Upper lobe of left lung (tissue), 6 donors: ENCODE results near the gene RAB37. TPM values are rescaled to one million over a fixed set of nuclear protein-coding genes. Genes with fewer than 3 reads are reported as not detected.
A peak's percentile ranks its signal among the peaks of the same experiment; 100 is the strongest.

ENCODE experiments used
- ATAC-seq, 2 donors: fragments of 200-7000 bp; cut with Tn5 transposase; one replicate each; pipeline ENCODE4 v1.9.1; 2022; ENCODE audit warnings: mild to moderate bottlenecking in 2 of 2, moderate library complexity in 2 of 2; ENCODE audit not compliant: low FRiP score in 2 of 2
- DNase-seq, 2 donors: peaks; one replicate each; pipeline ENCODE4 v3.0.0-alpha.2; 2019 to 2020
- H3K27ac ChIP-seq, 4 donors: fragments of 200-600 bp; sonication (generic); one replicate each; pipeline ENCODE4 v1.5.1; 2016 to 2019
- H3K27me3 ChIP-seq, 4 donors: fragments of 200-600 bp; sonication (generic); one replicate each; pipeline ENCODE4 v1.5.1; 2017 to 2019
- H3K36me3 ChIP-seq, 4 donors: fragments of 200-600 bp; sonication (generic); one replicate each; pipeline ENCODE4 v1.5.1; 2016 to 2019
- H3K4me1 ChIP-seq, 4 donors: fragments of 200-600 bp; sonication (generic); one replicate each; pipeline ENCODE4 v1.5.1; 2018 to 2019
- H3K4me3 ChIP-seq, 4 donors: fragments of 200-600 bp; sonication (generic); one replicate each; pipeline ENCODE4 v1.5.1; 2017 to 2019; ENCODE audit warnings: mild to moderate bottlenecking in 2 of 4, moderate library complexity in 1 of 4
- H3K9me3 ChIP-seq, 4 donors: fragments of 200-600 bp; sonication (generic); one replicate each; pipeline ENCODE4 v1.5.1; 2018 to 2019
- CTCF ChIP-seq, 6 experiments: fragments of 450-650 bp in 4 of 6; fragments of 200-600 bp in 2 of 6; sonication (generic) in 2 of 6; IDR thresholded peaks; one replicate each; pipeline ENCODE4 v1.5.1; 2016 to 2019; ENCODE audit warnings: antibody characterized with exemption in 6 of 6
- EP300 ChIP-seq, 4 donors: sonication (generic); formaldehyde crosslinking; IDR thresholded peaks; one replicate each; pipeline ENCODE4 v1.5.1; 2017; ENCODE audit warnings: antibody characterized with exemption in 4 of 4, control low read depth in 2 of 4
- POLR2A ChIP-seq, 4 donors: fragments of 450-650 bp; IDR thresholded peaks; one replicate each; pipeline ENCODE4 v1.5.1; 2016 to 2017; ENCODE audit warnings: antibody characterized with exemption in 4 of 4, mild to moderate bottlenecking in 2 of 4
- POLR2AphosphoS5 ChIP-seq, 2 donors: sonication (generic); formaldehyde crosslinking; IDR thresholded peaks; one replicate each; pipeline ENCODE4 v1.5.1; 2017; ENCODE audit warnings: antibody characterized with exemption in 2 of 2
- WGBS, 2 donors: methylation state at CpG; one replicate each; pipeline ENCODE4 v1.1.5; 2017 to 2018; 5-methylcytosine and 5-hydroxymethylcytosine counted together
- total RNA-seq, 6 donors: library from RNA; depleted of rRNA in 4 of 6; stranded (reverse); fragments of >200 nt in 4 of 6; gene quantifications; one replicate each; pipeline versions ENCODE4 v1.1.0 to v1.2.1, GENCODE V29; 2016 to 2021
- donor health status: DM: no; HTN: no; CAD: no; lungs with moderate emphysema.
- donor health status: DM: no; HTN: yes; CAD: no; lungs with severe emphysema.

Gene RAB37
- total RNA-seq, 6 donors from 2014 or later, result 1.1 to 7.1 (median 3.7) TPM

GRCh38 chr17:74773871-74774286, 36.8 kb downstream of the RAB37 start:
- no peaks in the 10 kb centered on the region for H3K27me3 ChIP-seq
- no peak for DNase-seq
- peaks cover 14 to 47% (median 38%) of the 10 kb centered on the region in 4 donors for H3K36me3 ChIP-seq
- no peak overlapping the region for H3K27ac ChIP-seq
- TF ChIP-seq CTCF (IDR thresholded peaks at IDR 0.05), result no peak
- TF ChIP-seq POLR2AphosphoS5 (IDR thresholded peaks at IDR 0.05), result no peak
- TF ChIP-seq POLR2A (IDR thresholded peaks at IDR 0.05), result no peak
- TF ChIP-seq EP300 (IDR thresholded peaks at IDR 0.05), result no peak
- H3K9me3 ChIP-seq, result no peaks in the 10 kb centered on the region
- no peak overlapping the region for H3K4me3 ChIP-seq
- 72 to 75% methylated on average over 6 of the region's 6 CpGs for WGBS, 2 donors
- H3K4me1 ChIP-seq, result peaks cover 16 to 48% (median 32%) of the 10 kb centered on the region in 4 donors
- ATAC-seq, result no peak

GRCh38 chr17:74775409-74776043, 38.5 kb downstream of the RAB37 start:
- Histone ChIP-seq H3K4me3 (peak overlapping the region; percentile 59 to 96 (median 86)), H3K36me3 (peaks cover 14 to 42% (median 37%) of the 10 kb centered on the region in 4 donors), H3K4me1 (peaks cover 20 to 63% (median 40%) of the 10 kb centered on the region in 4 donors), H3K9me3 (no peaks in the 10 kb centered on the region), H3K27me3 (no peaks in the 10 kb centered on the region), H3K27ac (peak overlapping the region; percentile 51 to 84 (median 80))
- ATAC-seq (no peak), DNase-seq (no peak)
- no peak for TF ChIP-seq POLR2A (IDR thresholded peaks at IDR 0.05)
- TF ChIP-seq EP300 (IDR thresholded peaks at IDR 0.05), result no peak
- TF ChIP-seq CTCF (IDR thresholded peaks at IDR 0.05), result no peak
- TF ChIP-seq POLR2AphosphoS5 (IDR thresholded peaks at IDR 0.05), result no peak
- WGBS, 2 donors, result 37 to 39% methylated on average over 12 of the region's 12 CpGs

GRCh38 chr17:74776044-74776962, 39.2 kb downstream of the RAB37 start, which contains the start of gene NAT9:
TSS of gene NAT9 (minus strand) at chr17:74776345. CDS start at chr17:74775698, 647 bp downstream.
- TF ChIP-seq EP300 (IDR thresholded peaks at IDR 0.05) (peak in 1 of 4 donors; percentile 82), CTCF (IDR thresholded peaks at IDR 0.05) (peak in 4 of 6 experiments; percentile 12 to 36 (median 32)), POLR2AphosphoS5 (IDR thresholded peaks at IDR 0.05) (peak; percentile 77 to 94), POLR2A (IDR thresholded peaks at IDR 0.05) (peak in 1 of 4 donors; percentile 86)
- 0% methylated on average over 30 to 31 of the region's 64 CpGs for WGBS, 2 donors
- Histone ChIP-seq H3K4me1 (peaks cover 20 to 64% (median 40%) of the 10 kb centered on the region in 4 donors), H3K4me3 (peak within 1 kb of the TSS; percentile 59 to 96 (median 86)), H3K9me3 (no peaks in the 10 kb centered on the region), H3K36me3 (peaks cover 14 to 34% (median 30%) of the 10 kb centered on the region in 4 donors), H3K27me3 (no peaks in the 10 kb centered on the region), H3K27ac (peak within 1 kb of the TSS; percentile 51 to 84 (median 80))
- ATAC-seq (peak; percentile 93 to 97), DNase-seq (peak; percentile 94 to 100)

- Histone ChIP-seq H3K4me3 (peak overlapping the region; percentile 59 to 96 (median 86)), H3K36me3 (peaks cover 10 to 27% (median 23%) of the 10 kb centered on the region in 4 donors), H3K9me3 (no peaks in the 10 kb centered on the region), H3K27me3 (no peaks in the 10 kb centered on the region), H3K27ac (peak overlapping the region in 3 of 4 donors; percentile 51 to 83 (median 78)), H3K4me1 (peaks cover 20 to 64% (median 40%) of the 10 kb centered on the region in 4 donors)
- TF ChIP-seq POLR2A (IDR thresholded peaks at IDR 0.05) (no peak), CTCF (IDR thresholded peaks at IDR 0.05) (no peak), POLR2AphosphoS5 (IDR thresholded peaks at IDR 0.05) (no peak), EP300 (IDR thresholded peaks at IDR 0.05) (no peak)
- no peak for ATAC-seq
- whole genome bisulfite sequencing, 2 donors, result 42 to 50% methylated on average over 7 to 10 of the region's 10 CpGs
- no peak for DNase-seq
These were observed 39.9 kb downstream of the RAB37 start for GRCh38 chr17:74776990-74777389.
